ENCODE data around the gene TRUB2.

DNA sequence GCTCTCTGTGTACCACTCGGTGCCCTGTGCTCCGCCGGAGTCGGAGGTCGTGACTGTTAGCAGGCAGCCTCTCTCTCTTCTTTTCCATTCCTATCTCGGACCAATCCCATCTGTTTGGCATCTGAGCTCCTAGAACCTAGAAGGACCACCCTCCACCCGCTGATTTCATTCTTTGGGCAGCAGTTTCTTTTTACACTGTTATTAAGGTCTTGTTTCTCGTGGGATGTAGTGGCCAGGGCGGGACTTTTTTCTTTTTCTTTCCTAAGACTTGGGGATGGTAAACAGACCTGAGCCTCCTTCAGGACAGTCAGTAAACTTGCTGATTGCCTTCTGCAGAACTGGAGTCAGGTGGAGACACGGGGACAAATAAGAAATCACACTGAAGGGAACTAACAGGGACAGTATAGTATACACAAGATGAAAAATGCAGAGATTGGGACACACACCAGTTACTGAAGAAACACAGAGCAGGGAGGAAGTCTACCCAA, 49.4 kb upstream of the TRUB2 start:
- TF ChIP-seq POLR2AphosphoS5 (IDR thresholded peaks at IDR 0.05; ENCODE audit: low read depth, low read length) (no peak), SP1 (IDR thresholded peaks at IDR 0.05; ENCODE audit: low read depth) (no peak), POLR2A (IDR thresholded peaks at IDR 0.05; ENCODE audit: borderline replicate concordance, extremely low read depth, insufficient read depth, insufficient read length) (no peak)

Measured in HCT116 (cell line).